Sigmoid colon (tissue), 4 donors: ENCODE measurements around the gene GALNT17.

Source experiments
- POLR2A ChIP-seq, 2 donors: fragments of 450-650 bp; IDR thresholded peaks; one replicate each; pipeline ENCODE4 v1.6.1; 2016; ENCODE audit warnings: antibody characterized with exemption in 2 of 2, mild to moderate bottlenecking in 2 of 2, moderate library complexity in 2 of 2
- POLR2AphosphoS5 ChIP-seq, 4 donors: sonication (generic); formaldehyde crosslinking; IDR thresholded peaks; one replicate each; pipeline ENCODE4 v1.6.1; 2017; ENCODE audit warnings: antibody characterized with exemption in 4 of 4
- TF ChIP-seq, protein P1 (sequence below), 4 experiments: fragments of 450-650 bp in 3 of 4; fragments of 200-600 bp in 1 of 4; IDR thresholded peaks; one replicate each; pipeline ENCODE4 v1.5.1; 2016 to 2019; ENCODE audit warnings: antibody characterized with exemption in 4 of 4, mild to moderate bottlenecking in 3 of 4, moderate library complexity in 2 of 4

DNA sequence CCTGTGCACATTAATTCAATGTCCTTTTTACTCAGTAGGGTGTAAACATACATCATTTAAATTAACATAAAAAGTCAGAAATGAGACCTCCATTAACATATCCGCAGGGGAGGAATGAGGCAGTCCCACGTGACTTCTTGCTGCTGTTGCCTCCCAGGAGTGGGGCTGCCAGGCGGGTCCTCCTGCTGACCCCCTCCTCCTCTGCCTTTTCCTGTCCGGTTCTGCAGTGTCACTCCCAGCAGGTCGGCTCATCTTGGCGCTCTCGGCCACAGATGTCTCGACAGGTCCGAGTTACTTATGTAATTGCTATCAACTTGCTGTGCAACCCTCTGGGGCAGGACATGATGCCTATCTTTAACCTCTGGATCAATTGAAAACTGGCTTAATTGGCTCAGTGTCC lies 329.6 kb downstream of the GALNT17 start:
- TF ChIP-seq POLR2A (IDR thresholded peaks at IDR 0.05), result no peak
- TF ChIP-seq, protein P1, sequence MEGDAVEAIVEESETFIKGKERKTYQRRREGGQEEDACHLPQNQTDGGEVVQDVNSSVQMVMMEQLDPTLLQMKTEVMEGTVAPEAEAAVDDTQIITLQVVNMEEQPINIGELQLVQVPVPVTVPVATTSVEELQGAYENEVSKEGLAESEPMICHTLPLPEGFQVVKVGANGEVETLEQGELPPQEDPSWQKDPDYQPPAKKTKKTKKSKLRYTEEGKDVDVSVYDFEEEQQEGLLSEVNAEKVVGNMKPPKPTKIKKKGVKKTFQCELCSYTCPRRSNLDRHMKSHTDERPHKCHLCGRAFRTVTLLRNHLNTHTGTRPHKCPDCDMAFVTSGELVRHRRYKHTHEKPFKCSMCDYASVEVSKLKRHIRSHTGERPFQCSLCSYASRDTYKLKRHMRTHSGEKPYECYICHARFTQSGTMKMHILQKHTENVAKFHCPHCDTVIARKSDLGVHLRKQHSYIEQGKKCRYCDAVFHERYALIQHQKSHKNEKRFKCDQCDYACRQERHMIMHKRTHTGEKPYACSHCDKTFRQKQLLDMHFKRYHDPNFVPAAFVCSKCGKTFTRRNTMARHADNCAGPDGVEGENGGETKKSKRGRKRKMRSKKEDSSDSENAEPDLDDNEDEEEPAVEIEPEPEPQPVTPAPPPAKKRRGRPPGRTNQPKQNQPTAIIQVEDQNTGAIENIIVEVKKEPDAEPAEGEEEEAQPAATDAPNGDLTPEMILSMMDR (IDR thresholded peaks at IDR 0.05), result no peak
- no peak for TF ChIP-seq POLR2AphosphoS5 (IDR thresholded peaks at IDR 0.05)
